Activated CD4-positive, alpha-beta T cell treated with anti-CD3 and anti-CD28 coated beads, Interleukin-2, Interleukin-6, amounts not matched to agents 100 ng/mL and 50 ng/mL, durations not matched to agents 16 hours and 8 hours (primary cell): ENCODE data around the gene ARHGAP28.
"Not testable (repeated sequence)": the region's sequence is repeated elsewhere in the genome, so short reads cannot be mapped to it uniquely, and the experiment has no call there.

ENCODE experiments used
- DNase-seq: peaks from one replicate; pipeline ENCODE4 v3.0.0-alpha.2; 2020

The ARHGAP28 gene

GRCh38 chr18:6827566-6827965 is 98.0 kb downstream of the ARHGAP28 start:
- not testable (repeated sequence) for DNase-seq

GRCh38 chr18:6830916-6831315 is 101.4 kb downstream of the ARHGAP28 start:
- DNase-seq, result no peak

DNA sequence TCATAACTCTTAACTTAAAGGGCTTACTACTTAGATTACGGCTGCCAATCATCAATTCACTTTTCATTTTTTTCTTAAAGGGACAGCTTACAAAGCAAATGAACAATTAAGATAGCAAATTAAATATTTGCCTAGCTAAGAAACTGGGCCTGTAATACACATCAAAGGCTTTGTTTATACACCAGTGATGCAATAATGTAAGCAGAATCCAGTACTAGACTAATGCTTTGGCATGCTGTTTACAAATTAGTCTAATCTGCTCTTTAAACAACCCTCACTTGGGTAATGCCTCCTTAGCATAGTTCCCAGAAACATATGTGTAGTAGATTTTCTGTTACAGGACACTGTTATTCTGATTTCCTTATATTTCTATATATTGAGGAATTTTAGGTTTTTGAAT is 105.8 kb downstream of the ARHGAP28 start:
- no peak for DNase-seq

- DNase-seq, result no peak
Measured at GRCh38 chr18:6836331-6836730, 106.8 kb downstream of the ARHGAP28 start.

GRCh38 chr18:6837904-6838303 is 108.4 kb downstream of the ARHGAP28 start:
- no peak for DNase-seq

- DNase-seq, result no peak
Measured at GRCh38 chr18:6842081-6842480, 112.6 kb downstream of the ARHGAP28 start.

- DNase-seq, result no peak
Measured at GRCh38 chr18:6843308-6843707, 113.8 kb downstream of the ARHGAP28 start.

DNA sequence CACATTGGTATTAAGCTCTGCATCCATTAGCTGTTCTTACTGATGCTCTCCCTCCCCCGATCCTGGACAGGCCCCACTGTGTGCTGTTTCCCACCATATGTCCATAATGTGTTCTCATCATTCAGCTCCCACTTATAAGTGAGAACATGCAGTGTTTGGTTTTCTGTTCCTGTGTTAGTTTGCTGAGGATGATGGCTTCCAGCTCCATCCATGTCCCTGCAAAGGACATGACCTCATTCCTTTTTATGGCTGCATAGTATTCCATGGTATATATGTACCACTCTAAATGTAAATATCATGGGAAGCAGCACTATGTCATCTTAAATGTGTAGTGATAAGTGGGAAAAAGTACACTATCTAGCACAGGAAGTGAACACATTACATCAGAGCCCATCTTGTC is 116.0 kb downstream of the ARHGAP28 start:
- not testable (repeated sequence) for DNase-seq

- DNase-seq, result no peak
Measured at GRCh38 chr18:6850396-6850795, 120.9 kb downstream of the ARHGAP28 start.

- no peak for DNase-seq
Measured at GRCh38 chr18:6851480-6851879, 122.0 kb downstream of the ARHGAP28 start.

DNA sequence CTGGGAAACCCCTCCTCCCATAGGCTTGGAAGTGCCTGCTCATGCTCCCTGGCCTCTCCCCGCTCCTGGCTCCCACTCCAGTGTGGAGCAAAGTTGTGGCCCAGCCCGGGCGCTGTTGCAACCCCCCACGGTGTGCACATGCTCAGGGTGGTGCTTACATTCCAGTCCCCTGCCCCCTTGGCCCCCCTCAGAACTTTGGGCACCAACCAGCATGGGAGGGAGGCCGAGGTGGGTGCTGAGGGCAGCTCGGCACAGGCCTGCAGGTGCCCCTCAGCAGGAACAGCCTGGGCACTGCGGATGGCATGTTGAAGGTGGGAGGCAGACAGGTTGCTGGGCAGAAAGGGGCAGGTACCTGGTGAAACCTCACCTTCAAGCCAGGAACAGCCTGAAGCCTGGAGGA is 125.3 kb downstream of the ARHGAP28 start:
- DNase-seq, result no peak

DNA sequence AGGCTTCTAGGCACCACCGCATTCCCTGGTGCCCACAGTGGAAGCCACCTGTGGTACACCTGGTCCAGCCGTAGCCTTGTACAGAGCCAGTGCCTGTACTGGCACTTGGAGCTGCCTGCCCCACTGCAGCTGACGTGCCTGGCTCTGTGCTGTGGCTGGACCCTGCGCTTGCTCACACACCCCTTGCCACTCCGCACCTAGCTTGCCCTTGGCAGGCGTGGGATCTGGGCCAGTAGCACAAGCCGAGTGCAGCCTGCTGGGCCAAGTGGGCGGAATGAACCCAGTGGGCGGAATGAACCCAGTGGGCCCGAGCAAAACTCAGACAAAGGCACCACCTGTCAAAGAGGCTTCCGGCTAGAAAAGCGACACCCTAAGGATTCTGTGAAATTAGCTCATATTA is 126.3 kb downstream of the ARHGAP28 start:
- DNase-seq, result no peak

DNA sequence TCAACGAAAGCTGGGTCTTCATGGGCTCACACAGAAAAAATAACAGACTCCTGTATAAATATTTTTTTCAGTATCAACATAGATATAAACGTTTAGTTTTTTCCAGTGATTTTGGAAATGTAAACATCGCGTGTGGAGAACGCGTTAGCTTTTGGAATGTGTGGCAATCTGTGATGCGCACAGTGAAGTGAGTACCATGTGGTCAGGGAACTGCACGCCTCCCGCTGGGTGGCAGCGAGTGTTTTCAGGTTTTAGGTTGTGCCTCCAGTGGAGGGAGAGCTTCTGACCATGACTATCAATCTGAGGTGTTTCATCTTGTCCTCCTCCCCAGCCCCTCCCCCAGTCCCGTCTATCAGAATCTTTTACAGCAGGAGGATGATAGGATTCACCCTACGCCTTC is 127.8 kb downstream of the ARHGAP28 start:
- no peak for DNase-seq

DNA sequence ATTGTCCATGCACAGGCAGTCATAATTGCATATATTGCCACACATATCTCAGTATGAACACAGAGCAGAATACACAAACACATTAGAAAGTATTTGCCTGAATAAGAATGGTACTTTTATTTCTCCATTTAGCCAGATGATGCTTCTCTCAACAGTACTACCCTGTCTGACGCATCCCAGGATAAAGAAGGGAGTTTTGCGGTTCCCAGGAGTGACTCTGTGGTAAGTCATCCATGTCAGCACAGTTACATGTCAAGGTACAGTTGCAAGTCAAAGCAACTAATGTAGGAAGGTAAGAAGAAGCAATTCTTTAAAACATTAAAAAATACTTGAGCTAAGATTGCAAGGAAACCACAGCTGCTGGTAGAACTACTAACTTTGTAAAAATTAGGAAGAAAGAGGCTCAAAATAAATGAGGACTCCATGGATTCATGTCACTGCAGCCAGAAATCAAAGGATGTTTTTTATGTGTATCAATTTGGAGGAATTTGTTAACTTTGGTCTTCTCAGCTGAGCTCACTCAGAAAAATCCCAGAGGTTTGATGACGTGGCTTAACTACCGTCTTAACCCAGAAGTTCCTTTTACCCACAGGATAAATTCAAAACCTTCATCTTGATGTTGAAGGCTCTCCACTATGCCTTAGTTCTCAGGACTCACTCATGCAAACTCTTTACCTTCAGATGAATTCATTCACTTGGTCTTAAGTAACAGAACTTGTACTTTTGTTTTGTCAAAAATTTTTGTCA is 130.3 kb downstream of the ARHGAP28 start:
- no peak for DNase-seq

GRCh38 chr18:6860804-6861448 is 131.4 kb downstream of the ARHGAP28 start:
- DNase-seq, result no peak

GRCh38 chr18:6865251-6865650 is 135.7 kb downstream of the ARHGAP28 start:
- DNase-seq, result no peak

GRCh38 chr18:6866552-6867085 is 137.1 kb downstream of the ARHGAP28 start:
- DNase-seq, result no peak

DNA sequence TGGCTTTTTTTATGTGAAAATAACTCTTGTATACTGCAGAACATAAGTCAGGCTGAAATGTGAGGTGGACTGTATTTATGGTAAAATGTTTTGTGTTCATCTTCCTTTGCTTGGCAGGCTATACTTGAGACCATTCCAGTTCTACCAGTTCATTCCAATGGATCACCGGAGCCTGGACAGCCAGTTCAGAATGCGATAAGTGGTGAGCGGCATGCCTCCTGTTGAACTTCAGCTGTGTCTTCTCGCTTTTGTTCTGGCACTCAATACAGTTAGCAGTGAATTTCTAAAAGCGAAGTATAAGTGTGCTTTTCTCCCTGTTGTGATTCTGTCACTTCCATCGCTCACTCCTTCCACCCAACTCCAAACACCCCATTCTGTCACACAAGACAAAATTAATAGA is 138.5 kb downstream of the ARHGAP28 start:
- DNase-seq, result no peak

GRCh38 chr18:6871566-6871965 is 142.1 kb downstream of the ARHGAP28 start:
- DNase-seq, result no peak

DNA sequence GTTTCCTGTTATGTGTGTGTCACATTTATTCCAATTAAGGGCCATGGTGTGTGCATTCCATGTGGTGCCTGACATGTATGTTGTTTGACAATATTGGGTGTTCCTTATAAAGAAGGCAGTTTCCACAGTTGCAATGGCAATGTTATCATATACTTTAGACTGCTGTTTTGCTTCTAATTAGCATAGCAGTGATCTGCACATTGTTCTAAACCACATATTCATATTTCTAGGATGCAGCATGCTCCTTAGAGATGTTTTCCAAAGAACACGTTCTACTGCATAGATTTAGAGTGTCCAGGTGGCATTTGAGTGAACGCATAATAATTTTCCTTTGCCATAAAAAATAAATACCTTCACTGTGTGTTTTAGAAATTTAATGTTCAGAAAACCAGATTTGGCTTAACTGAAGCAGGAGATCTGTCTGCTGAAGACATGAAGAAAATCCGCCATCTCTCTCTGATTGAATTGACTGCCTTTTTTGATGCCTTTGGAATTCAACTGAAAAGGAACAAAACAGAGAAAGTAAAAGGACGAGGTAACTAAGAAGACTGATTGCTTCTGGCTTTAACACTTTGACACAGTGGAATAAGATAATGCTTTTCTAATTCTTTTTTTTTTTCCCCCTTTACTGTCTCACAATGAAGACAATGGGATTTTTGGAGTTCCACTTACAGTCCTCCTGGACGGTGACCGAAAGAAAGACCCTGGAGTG is 143.7 kb downstream of the ARHGAP28 start:
- no peak for DNase-seq

- DNase-seq, result no peak
Measured at GRCh38 chr18:6874315-6874714, 144.8 kb downstream of the ARHGAP28 start.

DNA sequence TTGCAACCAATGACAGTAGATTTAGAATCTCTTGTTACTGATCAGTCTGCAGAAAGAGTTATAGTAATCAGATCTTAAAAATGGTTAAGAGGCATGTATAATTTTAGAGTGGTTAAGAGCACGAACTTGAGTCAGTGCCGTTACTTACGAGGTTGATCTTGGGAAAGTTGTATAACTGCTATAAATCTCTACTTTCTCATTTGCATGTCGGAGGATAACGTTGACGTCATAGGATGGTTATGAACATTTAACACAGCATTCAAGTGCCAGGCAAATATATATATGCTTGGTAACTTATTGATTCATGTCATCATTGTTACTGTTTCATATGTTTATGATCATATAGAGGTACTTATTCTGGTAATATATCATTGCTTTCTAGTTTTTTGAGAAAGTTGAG is 146.2 kb downstream of the ARHGAP28 start:
- DNase-seq, result no peak

DNA sequence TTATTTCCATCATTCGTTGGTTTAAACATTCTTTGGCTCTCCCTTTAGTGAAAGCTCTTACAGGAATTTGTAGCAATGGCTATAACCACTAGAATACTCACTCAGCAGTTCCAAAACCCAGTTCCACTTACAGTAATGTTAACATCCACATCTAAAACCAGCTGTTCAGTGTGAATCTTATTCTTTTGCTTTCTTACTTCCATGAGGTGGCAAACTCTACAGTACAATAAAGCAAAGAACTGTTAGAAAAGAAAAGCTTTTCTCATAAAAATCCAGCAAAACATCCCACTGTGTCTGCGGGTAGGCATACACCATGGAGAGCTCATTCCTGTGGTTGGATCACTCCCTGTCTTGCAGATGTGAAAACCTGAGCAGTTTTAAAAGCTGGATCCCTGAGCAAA is 147.1 kb downstream of the ARHGAP28 start:
- no peak for DNase-seq

DNA sequence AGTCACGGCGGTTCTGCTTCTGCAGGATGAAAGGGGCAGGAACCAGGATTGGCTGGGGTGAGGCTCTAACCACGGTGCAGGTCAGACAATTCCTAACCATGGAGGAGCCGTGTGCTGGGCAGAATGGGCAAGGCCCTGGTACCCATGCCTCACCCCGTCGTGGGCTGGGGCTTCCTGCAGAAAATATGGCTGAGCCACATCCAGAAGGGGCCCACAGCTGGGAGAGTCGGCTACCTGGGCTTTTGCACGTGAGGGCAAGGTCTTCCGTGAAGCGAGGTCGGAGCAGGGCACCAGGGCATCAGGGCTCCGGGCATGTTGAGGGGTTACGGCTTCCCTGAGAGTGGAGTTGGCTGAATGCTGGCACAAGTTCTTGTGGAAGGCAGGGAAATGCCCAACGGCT is 147.8 kb downstream of the ARHGAP28 start:
- no peak for DNase-seq
